Glutamatergic neuron (in vitro differentiated cells): Measurements from ENCODE around the gene TRPV3. TPM values are rescaled to one million over a fixed set of nuclear protein-coding genes. Genes with fewer than 3 reads are reported as not detected.

ENCODE experiments used
- DNase-seq: peaks from one replicate; pipeline ENCODE4 v3.0.0; 2022
- H3K27ac Mint-ChIP-seq: one replicate; pipeline ENCODE4 v1.8.0; 2020; ENCODE audit warnings: mild to moderate bottlenecking, mixed read lengths, inconsistent platforms; ENCODE audit not compliant: unreplicated experiment
- H3K27me3 Mint-ChIP-seq: one replicate; pipeline ENCODE4 v1.8.0; 2020; ENCODE audit warnings: mild to moderate bottlenecking, moderate library complexity, mixed read lengths, inconsistent platforms; ENCODE audit not compliant: unreplicated experiment
- H3K36me3 Mint-ChIP-seq: one replicate; pipeline ENCODE4 v1.8.0; 2020; ENCODE audit warnings: mild to moderate bottlenecking, mixed read lengths, inconsistent platforms; ENCODE audit not compliant: unreplicated experiment
- H3K4me1 Mint-ChIP-seq: one replicate; pipeline ENCODE4 v1.8.0; 2020; ENCODE audit warnings: mild to moderate bottlenecking, low read depth, mixed read lengths, inconsistent platforms; ENCODE audit not compliant: unreplicated experiment
- H3K4me3 Mint-ChIP-seq: one replicate; pipeline ENCODE4 v1.8.0; 2020; ENCODE audit warnings: mild to moderate bottlenecking, mixed read lengths, inconsistent platforms; ENCODE audit not compliant: unreplicated experiment
- H3K9me3 Mint-ChIP-seq: one replicate; pipeline ENCODE4 v1.8.0; 2020; ENCODE audit warnings: mild to moderate bottlenecking, moderate library complexity, mixed read lengths, inconsistent platforms; ENCODE audit not compliant: unreplicated experiment
- CTCF ChIP-seq: fragments of 200-600 bp; sonication (generic); IDR thresholded peaks from one replicate; pipeline ENCODE4 v1.5.0; 2021; ENCODE audit not compliant: partially characterized antibody, unreplicated experiment
- total RNA-seq: library from RNA; stranded (reverse); fragmentation: NEBNext Ultra II Directional; extraction: Animal tissue kit (Norgen Biotek cat#: 25700); gene quantifications from one replicate; pipeline ENCODE4 v1.2.1, GENCODE V29; 2021; ENCODE audit not compliant: unreplicated experiment

The TRPV3 gene
- total RNA-seq, 1 donor from 2014 or later, result 0.74 TPM

- Mint-ChIP-seq H3K4me3 (no peak overlapping the region), H3K9me3 (peaks cover 15% of the 10 kb centered on the region), H3K27ac (no peak overlapping the region)
Measured at GRCh38 chr17:3594051-3594800, 36.6 kb upstream of the TRPV3 start.

GRCh38 chr17:3593384-3593783 is 35.8 kb upstream of the TRPV3 start:
- Mint-ChIP-seq H3K27me3 (peaks cover 10% of the 10 kb centered on the region), H3K9me3 (peaks cover 15% of the 10 kb centered on the region), H3K4me3 (no peak overlapping the region), H3K4me1 (peaks cover 20% of the 10 kb centered on the region), H3K27ac (no peak overlapping the region), H3K36me3 (no peaks in the 10 kb centered on the region)
- DNase-seq, result no peak
- no peak for TF ChIP-seq CTCF

More at GRCh38 chr17:3594051-3594800, 36.6 kb upstream of the TRPV3 start:
- Mint-ChIP-seq H3K4me1 (peaks cover 20% of the 10 kb centered on the region), H3K36me3 (no peaks in the 10 kb centered on the region), H3K27me3 (peaks cover 10% of the 10 kb centered on the region)
- no peak for DNase-seq
- TF ChIP-seq CTCF, result no peak

GRCh38 chr17:3592216-3592860 is 34.7 kb upstream of the TRPV3 start:
- H3K4me3 Mint-ChIP-seq, result no peak overlapping the region
- H3K36me3 Mint-ChIP-seq, result no peaks in the 10 kb centered on the region
- no peak for TF ChIP-seq CTCF
- peaks cover 15% of the 10 kb centered on the region for H3K9me3 Mint-ChIP-seq
- DNase-seq, result no peak
- H3K4me1 Mint-ChIP-seq, result peaks cover 20% of the 10 kb centered on the region
- H3K27me3 Mint-ChIP-seq, result peaks cover 10% of the 10 kb centered on the region
- H3K27ac Mint-ChIP-seq, result no peak overlapping the region

- no peak for TF ChIP-seq CTCF
- H3K27ac Mint-ChIP-seq, result peak overlapping the region; percentile 17
Measured at GRCh38 chr17:3590768-3591167, 33.2 kb upstream of the TRPV3 start.

GRCh38 chr17:3590231-3590630 is 32.6 kb upstream of the TRPV3 start:
- Mint-ChIP-seq H3K36me3 (no peaks in the 10 kb centered on the region), H3K27ac (peak overlapping the region; percentile 17), H3K9me3 (peaks cover 4% of the 10 kb centered on the region), H3K4me1 (peaks cover 6% of the 10 kb centered on the region), H3K4me3 (no peak overlapping the region), H3K27me3 (peaks cover 5% of the 10 kb centered on the region)
- DNase-seq, result no peak
- TF ChIP-seq CTCF, result no peak

More at GRCh38 chr17:3590768-3591167, 33.2 kb upstream of the TRPV3 start:
- peaks cover 5% of the 10 kb centered on the region for H3K27me3 Mint-ChIP-seq
- no peak overlapping the region for H3K4me3 Mint-ChIP-seq
- H3K4me1 Mint-ChIP-seq, result peaks cover 8% of the 10 kb centered on the region
- H3K36me3 Mint-ChIP-seq, result no peaks in the 10 kb centered on the region
- no peak for DNase-seq
- peaks cover 5% of the 10 kb centered on the region for H3K9me3 Mint-ChIP-seq
